HEK293T (cell line): ENCODE results near the gene MND1.

Experiments used
- CTCF ChIA-PET: fragments of 350-600 bp; formaldehyde crosslinking; extraction: SDS; loops from one replicate; lab custom pipeline; 2021; ENCODE audit warnings: antibody characterized with exemption, inconsistent platforms; lab: Yijun Ruan, JAX
- POLR2A ChIA-PET: fragments of 350-600 bp; formaldehyde crosslinking; extraction: SDS; loops from one replicate; lab custom pipeline; 2020; ENCODE audit warnings: antibody characterized with exemption, inconsistent platforms; lab: Yijun Ruan, JAX
- DNase-seq: peaks from one replicate; pipeline ENCODE4 v3.0.0; 2012; ENCODE audit warnings: mixed read lengths; ENCODE audit errors: extremely low spot score
- ARNT ChIP-seq: fragments of 450-650 bp; IDR thresholded peaks from 2 replicates; pipeline ENCODE4 v1.6.1; 2017; ENCODE audit warnings: mild to moderate bottlenecking
- BHLHE40 ChIP-seq: fragments of 450-650 bp; IDR thresholded peaks from 2 replicates; pipeline ENCODE4 v1.6.1; 2016; ENCODE audit warnings: mild to moderate bottlenecking, moderate library complexity, borderline replicate concordance
- CTBP1 ChIP-seq: fragments of 450-650 bp; IDR thresholded peaks from 2 replicates; pipeline ENCODE4 v1.6.1; 2016; ENCODE audit warnings: borderline replicate concordance
- ELF4 ChIP-seq: fragments of 450-650 bp; IDR thresholded peaks from 2 replicates; pipeline ENCODE4 v1.6.1; 2017; ENCODE audit warnings: antibody characterized with exemption
- FOXA1 ChIP-seq: fragments of 450-650 bp; IDR thresholded peaks from 2 replicates; pipeline ENCODE4 v1.6.1; 2016; ENCODE audit warnings: mild to moderate bottlenecking
- FOXK2 ChIP-seq: fragments of 450-650 bp; IDR thresholded peaks from 2 replicates; pipeline ENCODE4 v1.6.1; 2016; ENCODE audit warnings: mild to moderate bottlenecking
- FOXM1 ChIP-seq: fragments of 450-650 bp; IDR thresholded peaks from 2 replicates; pipeline ENCODE4 v1.6.1; 2017; ENCODE audit warnings: mild to moderate bottlenecking, borderline replicate concordance
- HDGF ChIP-seq: fragments of 450-650 bp; IDR thresholded peaks from 2 replicates; pipeline ENCODE4 v1.6.1; 2017; ENCODE audit warnings: antibody characterized with exemption, borderline replicate concordance
- L3MBTL2 ChIP-seq: fragments of 450-650 bp; conservative IDR thresholded peaks from 2 replicates; pipeline ENCODE4 v1.6.1; 2016; ENCODE audit warnings: mild to moderate bottlenecking
- LEF1 ChIP-seq: fragments of 450-650 bp; IDR thresholded peaks from 2 replicates; pipeline ENCODE4 v1.6.1; 2017; ENCODE audit warnings: mild to moderate bottlenecking, borderline replicate concordance
- NFRKB ChIP-seq: fragments of 450-650 bp; IDR thresholded peaks from 2 replicates; pipeline ENCODE4 v1.6.1; 2016; ENCODE audit warnings: mild to moderate bottlenecking, moderate library complexity
- SP1 ChIP-seq: fragments of 450-650 bp; IDR thresholded peaks from 2 replicates; pipeline ENCODE4 v1.6.1; 2017
- SUZ12 ChIP-seq: fragments of 450-650 bp; IDR thresholded peaks from 2 replicates; pipeline ENCODE4 v1.6.1; 2016; ENCODE audit warnings: mild to moderate bottlenecking
- TARDBP ChIP-seq: fragments of 450-650 bp; IDR thresholded peaks from 2 replicates; pipeline ENCODE4 v1.6.1; 2016
- ZNF384 ChIP-seq: fragments of 450-650 bp; IDR thresholded peaks from 2 replicates; pipeline ENCODE4 v1.6.1; 2016
- TF ChIP-seq, protein P1 (sequence below): fragments of 450-650 bp; IDR thresholded peaks from 2 replicates; pipeline ENCODE4 v1.6.1; 2016

MND1 gene

DNA sequence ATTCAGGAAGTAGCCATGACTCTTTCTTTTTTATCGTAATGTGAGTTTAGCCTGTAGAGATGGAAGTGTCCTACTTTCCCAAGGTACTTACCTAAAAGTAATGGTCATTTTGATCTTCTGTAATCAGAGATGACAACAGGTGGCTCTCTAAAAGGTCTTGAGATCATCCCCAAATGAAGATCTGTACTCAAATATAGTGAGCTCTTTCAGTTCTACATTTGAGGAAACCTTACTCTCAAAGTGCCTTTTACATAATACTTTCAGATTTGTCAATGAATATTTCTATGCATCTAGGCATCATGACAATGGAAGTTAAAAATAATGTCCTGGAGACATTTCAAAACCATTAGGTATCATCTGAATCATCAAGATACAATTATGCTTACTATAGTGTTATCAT, 17.2 kb upstream of the MND1 start:
- TF ChIP-seq ARNT: no peak
- ChIA-PET CTCF (no interaction called here), POLR2A (no interaction called here)
- no peak for DNase-seq

DNA sequence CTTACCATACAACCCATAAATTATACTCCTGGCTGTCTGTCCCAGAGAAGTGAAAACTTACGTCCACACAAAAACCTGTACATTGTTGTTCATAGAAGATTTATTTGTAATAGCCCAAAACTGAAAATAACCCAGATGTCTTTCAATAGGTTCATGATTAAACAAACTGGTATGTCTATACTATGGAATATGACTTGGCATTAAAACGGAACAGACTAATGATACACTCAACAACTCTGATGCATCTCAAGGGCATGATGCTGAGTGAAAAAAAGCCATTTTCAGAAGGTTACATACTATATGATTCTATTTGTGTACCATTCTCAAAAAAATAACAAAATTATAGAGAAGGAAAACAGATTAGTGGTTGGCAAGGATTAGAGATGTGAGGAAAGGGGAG, 11.6 kb upstream of the MND1 start:
- ChIA-PET CTCF (no interaction called here), POLR2A (no interaction called here)
- DNase-seq: no peak
- TF ChIP-seq NFRKB (no peak), SP1 (no peak), ARNT (no peak), FOXM1 (no peak), ELF4 (no peak), FOXA1 (no peak)

GRCh38 chr4:153333874-153334273, 10.6 kb upstream of the MND1 start:
- TF ChIP-seq SP1 (no peak), NFRKB (no peak), FOXK2 (no peak), ARNT (no peak), TARDBP (no peak), CTBP1 (no peak), BHLHE40 (no peak), ZNF384 (no peak)
- POLR2A ChIA-PET: no interaction called here
- no peak for DNase-seq
- CTCF ChIA-PET: no interaction called here

- ChIA-PET CTCF (interaction anchor here (0.6 kb wide), 1 partner anchor 70 kb away, joined by 3 read pairs; no protein-coding TSS in a partner anchor), POLR2A (no interaction called here)
- no peak for TF ChIP-seq LEF1
- no peak for TF ChIP-seq SP1
- no peak for TF ChIP-seq BHLHE40
- no peak for TF ChIP-seq NFRKB
- no peak for TF ChIP-seq FOXA1
- no peak for TF ChIP-seq ZNF384
- TF ChIP-seq SUZ12: no peak
- no peak for TF ChIP-seq L3MBTL2
- TF ChIP-seq FOXM1: no peak
- TF ChIP-seq TARDBP: no peak
- no peak for TF ChIP-seq FOXK2
- no peak for TF ChIP-seq ARNT
- TF ChIP-seq HDGF: no peak
- no peak for TF ChIP-seq ELF4
- TF ChIP-seq, protein P1, sequence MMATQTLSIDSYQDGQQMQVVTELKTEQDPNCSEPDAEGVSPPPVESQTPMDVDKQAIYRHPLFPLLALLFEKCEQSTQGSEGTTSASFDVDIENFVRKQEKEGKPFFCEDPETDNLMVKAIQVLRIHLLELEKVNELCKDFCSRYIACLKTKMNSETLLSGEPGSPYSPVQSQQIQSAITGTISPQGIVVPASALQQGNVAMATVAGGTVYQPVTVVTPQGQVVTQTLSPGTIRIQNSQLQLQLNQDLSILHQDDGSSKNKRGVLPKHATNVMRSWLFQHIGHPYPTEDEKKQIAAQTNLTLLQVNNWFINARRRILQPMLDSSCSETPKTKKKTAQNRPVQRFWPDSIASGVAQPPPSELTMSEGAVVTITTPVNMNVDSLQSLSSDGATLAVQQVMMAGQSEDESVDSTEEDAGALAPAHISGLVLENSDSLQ: no peak
- no peak for DNase-seq
Observed at GRCh38 chr4:153335665-153336064, 8.8 kb upstream of the MND1 start.

DNA sequence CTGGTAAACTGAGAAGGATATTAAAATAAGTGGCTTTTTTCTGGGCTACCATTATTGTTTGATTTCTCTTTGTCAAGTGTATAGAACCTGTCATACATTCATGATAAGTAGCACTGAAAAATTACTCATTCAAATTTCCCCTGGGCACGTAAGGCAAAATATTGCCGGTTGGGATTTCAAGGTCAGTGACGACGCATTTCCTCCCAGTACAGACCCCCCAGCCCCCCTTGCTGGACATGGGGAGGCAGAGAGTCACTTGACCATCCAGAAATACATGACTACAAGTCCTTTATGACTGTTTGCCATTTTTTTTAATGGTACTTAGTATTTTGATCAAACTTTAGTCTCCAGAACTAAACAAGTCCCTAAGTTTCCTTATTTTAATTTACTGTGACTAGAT, 6.8 kb upstream of the MND1 start:
- ChIA-PET CTCF (no interaction called here), POLR2A (no interaction called here)
- TF ChIP-seq ARNT (no peak), CTBP1 (no peak), FOXM1 (no peak), BHLHE40 (no peak), NFRKB (no peak), LEF1 (no peak), FOXK2 (no peak), ELF4 (no peak), FOXA1 (no peak), L3MBTL2 (no peak), HDGF (no peak), SP1 (no peak), SUZ12 (no peak), ZNF384 (no peak), TARDBP (no peak)
- TF ChIP-seq, protein P1: no peak
- DNase-seq: no peak

GRCh38 chr4:153341575-153342090, 2.9 kb upstream of the MND1 start:
- ChIA-PET CTCF (interaction anchor here (0.5 to 1.7 kb wide), 3 partner anchors 55 to 199 kb away, joined by 3 to 6 read pairs (median 4); no protein-coding TSS in a partner anchor), POLR2A (no interaction called here)
- DNase-seq: no peak
- no peak for TF ChIP-seq BHLHE40
- no peak for TF ChIP-seq TARDBP
- TF ChIP-seq, protein P1: no peak
- no peak for TF ChIP-seq L3MBTL2
- TF ChIP-seq ARNT: no peak
- TF ChIP-seq ZNF384: no peak
- TF ChIP-seq HDGF: no peak
